Right kidney (tissue), 1 donor: ENCODE measurements around the gene ALDH1L1.

Experiments
- DNase-seq: peaks from one replicate; pipeline ENCODE4 v3.0.0-alpha.2; 2016

The ALDH1L1 gene

GRCh38 chr3:126154391-126155279 lies 25.8 kb downstream of the ALDH1L1 start:
- DNase-seq: no peak

- DNase-seq: no peak
Measured at GRCh38 chr3:126153695-126154360, 26.6 kb downstream of the ALDH1L1 start.

GRCh38 chr3:126152901-126153694 lies 27.3 kb downstream of the ALDH1L1 start:
- no peak for DNase-seq

GRCh38 chr3:126152458-126152857 lies 27.9 kb downstream of the ALDH1L1 start:
- no peak for DNase-seq

- no peak for DNase-seq
Measured at GRCh38 chr3:126151562-126152302, 28.7 kb downstream of the ALDH1L1 start.

GRCh38 chr3:126149960-126150515 lies 30.3 kb downstream of the ALDH1L1 start:
- no peak for DNase-seq

GRCh38 chr3:126149256-126149902 lies 31.0 kb downstream of the ALDH1L1 start:
- no peak for DNase-seq

GRCh38 chr3:126147932-126148683 lies 32.3 kb downstream of the ALDH1L1 start:
- no peak for DNase-seq

GRCh38 chr3:126147147-126147931 lies 33.0 kb downstream of the ALDH1L1 start:
- DNase-seq: no peak

- DNase-seq: no peak
Measured at GRCh38 chr3:126146525-126147146, 33.8 kb downstream of the ALDH1L1 start.

GRCh38 chr3:126146034-126146433 lies 34.4 kb downstream of the ALDH1L1 start:
- no peak for DNase-seq

GRCh38 chr3:126142652-126143051 lies 37.7 kb downstream of the ALDH1L1 start:
- DNase-seq: no peak

GRCh38 chr3:126137490-126138130 lies 42.8 kb downstream of the ALDH1L1 start:
- DNase-seq: no peak

GRCh38 chr3:126136428-126137220 lies 43.8 kb downstream of the ALDH1L1 start:
- no peak for DNase-seq

GRCh38 chr3:126135406-126136076 lies 44.8 kb downstream of the ALDH1L1 start:
- no peak for DNase-seq

GRCh38 chr3:126135071-126135405 lies 45.3 kb downstream of the ALDH1L1 start:
- DNase-seq: no peak
